GM12872 (cell line): ENCODE data around the gene APEX1.

Source experiments
- CTCF ChIP-seq: IDR thresholded peaks from 3 replicates; pipeline ENCODE4 v1.5.1; 2011; ENCODE audit warnings: low read depth, mild to moderate bottlenecking, low read length, moderate library complexity; ENCODE audit not compliant: insufficient read depth

The APEX1 gene

GRCh38 chr14:20417250-20418186 lies 37.5 kb upstream of the APEX1 start:
- TF ChIP-seq CTCF: no peak

- no peak for TF ChIP-seq CTCF
Observed at GRCh38 chr14:20418501-20418909, 36.5 kb upstream of the APEX1 start.

- TF ChIP-seq CTCF: no peak
Observed at GRCh38 chr14:20419419-20419818, 35.6 kb upstream of the APEX1 start.

GRCh38 chr14:20421267-20421666 lies 33.8 kb upstream of the APEX1 start:
- TF ChIP-seq CTCF: no peak

GRCh38 chr14:20422886-20423285 lies 32.1 kb upstream of the APEX1 start:
- no peak for TF ChIP-seq CTCF

- TF ChIP-seq CTCF: no peak
Observed at GRCh38 chr14:20424851-20425250, 30.2 kb upstream of the APEX1 start.

GRCh38 chr14:20427231-20428009 lies 27.6 kb upstream of the APEX1 start:
- TF ChIP-seq CTCF: no peak
